RWPE2 (cell line): Measurements from ENCODE around the gene RESP18.

Experiments
- ATAC-seq: fragments of 200-7000 bp; cut with Tn5 transposase; 3 replicates; pipeline ENCODE4 v1.9.1; 2021; ENCODE audit warnings: low read depth
- DNase-seq: peaks from one replicate; pipeline ENCODE4 v3.0.0-alpha.2; 2020; ENCODE audit warnings: low spot score
- H3K27ac ChIP-seq: fragments of 450-650 bp; 2 replicates; pipeline ENCODE4 v1.5.1; 2017; ENCODE audit warnings: mild to moderate bottlenecking; ENCODE audit not compliant: poor library complexity, severe bottlenecking
- H3K27me3 ChIP-seq: fragments of 250-450 bp; sonication (Bioruptor Pico); 2 replicates; pipeline ENCODE4 v1.5.1; 2021; ENCODE audit warnings: mild to moderate bottlenecking, moderate library complexity; ENCODE audit not compliant: insufficient read depth, poor library complexity, severe bottlenecking
- H3K36me3 ChIP-seq: fragments of 250-450 bp; sonication (Bioruptor Pico); 2 replicates; pipeline ENCODE4 v1.5.1; 2020; ENCODE audit warnings: low read depth, mild to moderate bottlenecking, moderate library complexity
- H3K4me1 ChIP-seq: fragments of 250-450 bp; sonication (Bioruptor Pico); 2 replicates; pipeline ENCODE4 v1.5.1; 2021; ENCODE audit warnings: mild to moderate bottlenecking, moderate library complexity; ENCODE audit not compliant: insufficient read depth, poor library complexity, severe bottlenecking
- H3K4me3 ChIP-seq: fragments of 250-450 bp; sonication (Bioruptor Pico); 2 replicates; pipeline ENCODE4 v1.5.1; 2021; ENCODE audit warnings: mild to moderate bottlenecking, moderate library complexity; ENCODE audit not compliant: severe bottlenecking
- H3K9me3 ChIP-seq: fragments of 250-450 bp; sonication (Bioruptor Pico); 2 replicates; pipeline ENCODE4 v1.5.1; 2021; ENCODE audit warnings: mild to moderate bottlenecking, moderate library complexity; ENCODE audit not compliant: severe bottlenecking
- TF ChIP-seq, protein P1 (sequence below): fragments of 450-650 bp; IDR thresholded peaks from one replicate; pipeline ENCODE4 v1.5.1; 2017; ENCODE audit warnings: mild to moderate bottlenecking, moderate library complexity; ENCODE audit not compliant: poor library complexity, severe bottlenecking

Gene RESP18

GRCh38 chr2:219309278-219309677 lies 23.3 kb downstream of the RESP18 start, which contains the start of gene PTPRN:
Gene PTPRN (minus strand): TSS chr2:219309401. CDS start chr2:219309332, 69 bp downstream.
- H3K27ac ChIP-seq = no peak within 1 kb of the TSS
- TF ChIP-seq, protein P1, sequence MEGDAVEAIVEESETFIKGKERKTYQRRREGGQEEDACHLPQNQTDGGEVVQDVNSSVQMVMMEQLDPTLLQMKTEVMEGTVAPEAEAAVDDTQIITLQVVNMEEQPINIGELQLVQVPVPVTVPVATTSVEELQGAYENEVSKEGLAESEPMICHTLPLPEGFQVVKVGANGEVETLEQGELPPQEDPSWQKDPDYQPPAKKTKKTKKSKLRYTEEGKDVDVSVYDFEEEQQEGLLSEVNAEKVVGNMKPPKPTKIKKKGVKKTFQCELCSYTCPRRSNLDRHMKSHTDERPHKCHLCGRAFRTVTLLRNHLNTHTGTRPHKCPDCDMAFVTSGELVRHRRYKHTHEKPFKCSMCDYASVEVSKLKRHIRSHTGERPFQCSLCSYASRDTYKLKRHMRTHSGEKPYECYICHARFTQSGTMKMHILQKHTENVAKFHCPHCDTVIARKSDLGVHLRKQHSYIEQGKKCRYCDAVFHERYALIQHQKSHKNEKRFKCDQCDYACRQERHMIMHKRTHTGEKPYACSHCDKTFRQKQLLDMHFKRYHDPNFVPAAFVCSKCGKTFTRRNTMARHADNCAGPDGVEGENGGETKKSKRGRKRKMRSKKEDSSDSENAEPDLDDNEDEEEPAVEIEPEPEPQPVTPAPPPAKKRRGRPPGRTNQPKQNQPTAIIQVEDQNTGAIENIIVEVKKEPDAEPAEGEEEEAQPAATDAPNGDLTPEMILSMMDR = no peak
- no peak for ATAC-seq
- no peaks in the 10 kb centered on the region for H3K9me3 ChIP-seq
- peak within 1 kb of the TSS; percentile 14 for H3K4me3 ChIP-seq
- H3K4me1 ChIP-seq = no peaks in the 10 kb centered on the region
- H3K36me3 ChIP-seq = no peaks in the 10 kb centered on the region
- no peak for DNase-seq
- H3K27me3 ChIP-seq = peaks cover 20% of the 10 kb centered on the region

DNA sequence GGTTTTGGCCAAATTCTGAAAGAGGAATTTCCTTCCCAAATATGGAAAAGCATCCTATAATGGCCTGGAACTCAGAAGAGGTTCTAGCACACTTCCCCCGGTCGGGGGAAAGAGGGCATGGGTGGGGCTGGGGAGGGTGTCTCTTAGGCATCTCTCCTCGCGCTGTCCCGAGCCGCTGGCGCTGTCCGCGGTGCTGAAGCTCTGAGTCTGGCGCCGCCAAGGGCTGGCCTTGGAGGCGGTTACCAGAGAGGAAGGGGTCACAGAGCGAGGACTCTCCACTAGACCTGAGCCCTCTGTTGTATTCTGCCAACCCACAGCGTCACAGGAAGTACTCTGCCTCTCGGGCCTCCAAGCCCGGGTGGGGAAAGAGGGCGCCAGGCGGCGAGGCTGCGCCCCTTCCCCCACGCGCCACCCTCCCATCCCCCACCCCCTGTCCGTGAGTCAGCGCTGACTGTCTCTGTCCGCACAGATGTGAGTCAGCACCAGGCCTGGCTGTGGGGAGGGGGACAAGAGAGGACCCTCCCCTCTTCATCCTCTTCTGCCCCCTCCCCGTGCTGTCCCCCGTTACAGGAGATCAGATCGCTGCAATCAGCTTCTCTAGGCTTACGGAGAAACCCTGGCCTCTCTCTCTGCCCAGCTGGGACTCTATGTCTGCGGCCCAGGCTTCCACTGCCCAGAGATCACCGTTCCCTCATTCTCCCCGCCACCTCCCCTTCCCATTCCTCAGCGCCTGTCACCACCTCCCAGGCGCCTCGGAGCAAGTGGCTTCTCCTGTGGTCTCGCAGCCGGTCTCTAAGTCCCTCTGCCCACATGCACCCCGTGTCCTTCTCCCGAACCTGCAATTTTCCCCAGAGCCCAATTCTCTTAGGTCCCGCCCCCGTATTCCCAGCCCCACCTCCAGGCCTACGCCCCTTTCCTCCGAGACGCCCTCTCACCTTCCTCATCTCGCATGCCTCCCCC lies 24.1 kb downstream of the RESP18 start:
- H3K9me3 ChIP-seq = no peaks in the 10 kb centered on the region
- H3K4me3 ChIP-seq = peak overlapping the region; percentile 14
- DNase-seq = peak; percentile 73
- peaks cover 20% of the 10 kb centered on the region for H3K27me3 ChIP-seq
- TF ChIP-seq, protein P1 = no peak
- no peak overlapping the region for H3K27ac ChIP-seq
- H3K36me3 ChIP-seq = no peaks in the 10 kb centered on the region
- H3K4me1 ChIP-seq = no peaks in the 10 kb centered on the region
- peak; percentile 90 for ATAC-seq

- Histone ChIP-seq H3K36me3 (no peaks in the 10 kb centered on the region), H3K27ac (no peak overlapping the region), H3K27me3 (peaks cover 20% of the 10 kb centered on the region), H3K4me3 (no peak overlapping the region), H3K4me1 (no peaks in the 10 kb centered on the region), H3K9me3 (no peaks in the 10 kb centered on the region)
- no peak for ATAC-seq
- no peak for DNase-seq
- TF ChIP-seq, protein P1 = no peak
These were observed 26.5 kb downstream of the RESP18 start for GRCh38 chr2:219306047-219306446.

- TF ChIP-seq, protein P1 = no peak
- no peak overlapping the region for H3K4me3 ChIP-seq
- H3K27me3 ChIP-seq = peaks cover 8% of the 10 kb centered on the region
- H3K4me1 ChIP-seq = no peaks in the 10 kb centered on the region
- ATAC-seq = no peak
- no peaks in the 10 kb centered on the region for H3K9me3 ChIP-seq
- no peak for DNase-seq
- no peaks in the 10 kb centered on the region for H3K36me3 ChIP-seq
- H3K27ac ChIP-seq = no peak overlapping the region
These were observed 28.3 kb downstream of the RESP18 start for GRCh38 chr2:219304223-219304622.

DNA sequence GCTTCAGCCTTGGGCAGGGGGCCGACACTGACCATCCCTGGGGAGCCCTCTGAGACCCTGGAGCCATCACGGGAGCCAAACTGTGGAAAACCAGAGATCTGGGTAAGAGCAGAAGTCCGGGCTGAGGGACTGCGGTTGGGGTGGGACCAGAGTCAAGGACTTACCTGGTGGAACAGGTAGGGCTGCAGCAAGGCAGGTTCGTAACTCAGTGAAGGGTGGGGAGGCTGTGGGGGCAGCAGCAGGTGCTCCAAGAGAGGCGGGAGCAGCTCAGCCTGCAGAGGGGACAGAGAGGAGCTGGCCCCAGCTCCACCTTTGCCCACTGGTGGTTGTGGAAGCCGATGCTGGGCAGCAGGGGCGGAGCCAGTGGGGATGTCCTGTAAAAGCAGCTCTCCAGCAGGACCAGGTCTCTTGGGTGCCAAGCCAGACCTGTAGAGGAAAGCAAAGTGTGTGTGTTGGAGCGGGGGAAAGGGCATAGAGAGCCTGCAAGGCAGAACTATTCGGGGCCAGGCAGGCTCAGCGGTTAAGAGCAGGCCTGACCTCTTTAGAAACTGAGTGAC lies 30.1 kb downstream of the RESP18 start:
- ATAC-seq = no peak
- H3K27me3 ChIP-seq = no peaks in the 10 kb centered on the region
- TF ChIP-seq, protein P1 = no peak

More for the DNA sequence above, 30.1 kb downstream of the RESP18 start:
- Histone ChIP-seq H3K9me3 (no peaks in the 10 kb centered on the region), H3K36me3 (no peaks in the 10 kb centered on the region), H3K4me1 (no peaks in the 10 kb centered on the region), H3K4me3 (no peak overlapping the region), H3K27ac (no peak overlapping the region)
- no peak for DNase-seq
